ENCODE measurements around the gene TTC9B. TPM values are rescaled to one million over a fixed set of nuclear protein-coding genes. Genes with fewer than 3 reads are reported as not detected.

The TTC9B gene
- total and polyA plus RNA-seq, 2 experiments from 2014 or later, result 0.13 TPM; not detected in 1

DNA sequence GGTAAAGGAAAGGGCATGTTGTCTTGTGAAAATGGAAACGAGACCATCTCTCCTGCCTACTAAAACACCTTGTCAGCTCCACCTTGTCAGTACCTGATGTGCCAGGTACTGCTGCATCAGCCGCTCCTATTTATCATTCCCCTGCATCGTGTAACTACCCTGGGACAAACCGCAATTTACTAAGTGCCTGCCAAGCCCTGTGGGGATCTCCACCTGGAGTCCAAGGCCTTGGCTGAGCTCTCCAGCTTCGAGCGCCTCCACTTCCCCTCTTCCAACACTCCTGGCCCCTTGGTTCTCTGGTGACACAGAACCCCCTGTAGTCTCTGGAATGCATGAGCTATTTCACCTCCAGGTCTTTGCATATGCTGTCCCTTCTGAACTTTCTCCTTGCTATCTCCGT lies 34.2 kb upstream of the TTC9B start:
- no peak for TF ChIP-seq CTCF (IDR thresholded peaks at IDR 0.05; ENCODE audit: low read depth, low read length)
- DNase-seq (ENCODE audit: low read depth in 1 of 2, low spot score in 1 of 2), result no peak

DNA sequence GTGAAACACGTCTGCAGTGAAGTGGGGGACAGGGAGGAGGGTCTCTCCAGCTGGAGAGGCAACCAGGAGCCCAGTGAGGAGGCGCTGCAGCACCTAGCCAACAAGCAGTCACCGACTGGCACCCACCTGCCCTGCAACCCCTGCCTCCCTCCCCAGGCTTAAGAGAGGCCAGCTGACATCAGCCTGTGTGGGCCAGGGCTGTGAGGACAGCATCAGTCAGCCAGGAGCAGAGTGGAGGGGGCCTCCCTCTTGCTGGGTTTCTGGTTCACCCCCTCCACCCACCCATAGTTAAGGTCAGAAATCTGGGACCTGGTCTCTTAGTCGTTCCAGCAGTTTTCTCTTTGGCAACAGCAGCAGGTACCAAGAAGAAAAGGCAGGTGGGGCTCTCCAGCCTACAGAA lies 33.8 kb upstream of the TTC9B start:
- H3K4me3 ChIP-seq, result no peak overlapping the region
- H3K27ac ChIP-seq, result no peak overlapping the region
- H3K9me3 ChIP-seq (ENCODE audit: low read depth), result no peaks in the 10 kb centered on the region
- H3K36me3 ChIP-seq, result peaks cover 9% of the 10 kb centered on the region
- DNase-seq (ENCODE audit: low read depth in 1 of 2, low spot score in 1 of 2), result no peak
- H3K27me3 ChIP-seq, result no peaks in the 10 kb centered on the region
- H3K4me1 ChIP-seq (ENCODE audit: low read depth), result no peaks in the 10 kb centered on the region
- no peak for TF ChIP-seq CTCF (IDR thresholded peaks at IDR 0.05; ENCODE audit: low read depth, low read length)

More for the DNA sequence above, 34.2 kb upstream of the TTC9B start:
- H3K4me1 ChIP-seq (ENCODE audit: low read depth), result no peaks in the 10 kb centered on the region
- H3K36me3 ChIP-seq, result peaks cover 9% of the 10 kb centered on the region
- no peak overlapping the region for H3K4me3 ChIP-seq
- no peaks in the 10 kb centered on the region for H3K27me3 ChIP-seq
- H3K27ac ChIP-seq, result no peak overlapping the region
- H3K9me3 ChIP-seq (ENCODE audit: low read depth), result no peaks in the 10 kb centered on the region

GRCh38 chr19:40251244-40251643 lies 33.1 kb upstream of the TTC9B start:
- Histone ChIP-seq H3K36me3 (peaks cover 9% of the 10 kb centered on the region), H3K27me3 (no peaks in the 10 kb centered on the region), H3K4me3 (no peak overlapping the region), H3K4me1 (ENCODE audit: low read depth) (no peaks in the 10 kb centered on the region), H3K27ac (no peak overlapping the region), H3K9me3 (ENCODE audit: low read depth) (no peaks in the 10 kb centered on the region)
- TF ChIP-seq CTCF (IDR thresholded peaks at IDR 0.05; ENCODE audit: low read depth, low read length), result no peak
- no peak for DNase-seq (ENCODE audit: low read depth in 1 of 2, low spot score in 1 of 2)

GRCh38 chr19:40249781-40250180 lies 31.6 kb upstream of the TTC9B start:
- peaks cover 2% of the 10 kb centered on the region for H3K36me3 ChIP-seq
- DNase-seq (ENCODE audit: low read depth in 1 of 2, low spot score in 1 of 2), result no peak

GRCh38 chr19:40249201-40249600 lies 31.0 kb upstream of the TTC9B start:
- peaks cover 2% of the 10 kb centered on the region for H3K36me3 ChIP-seq
- H3K4me3 ChIP-seq, result no peak overlapping the region
- no peak for TF ChIP-seq CTCF (IDR thresholded peaks at IDR 0.05; ENCODE audit: low read depth, low read length)

More at GRCh38 chr19:40249781-40250180, 31.6 kb upstream of the TTC9B start:
- H3K9me3 ChIP-seq (ENCODE audit: low read depth), result no peaks in the 10 kb centered on the region
- H3K4me3 ChIP-seq, result no peak overlapping the region
- no peak overlapping the region for H3K27ac ChIP-seq
- H3K4me1 ChIP-seq (ENCODE audit: low read depth), result no peaks in the 10 kb centered on the region
- TF ChIP-seq CTCF (IDR thresholded peaks at IDR 0.05; ENCODE audit: low read depth, low read length), result no peak
- no peaks in the 10 kb centered on the region for H3K27me3 ChIP-seq

More at GRCh38 chr19:40249201-40249600, 31.0 kb upstream of the TTC9B start:
- Histone ChIP-seq H3K27ac (no peak overlapping the region), H3K27me3 (no peaks in the 10 kb centered on the region), H3K9me3 (ENCODE audit: low read depth) (no peaks in the 10 kb centered on the region), H3K4me1 (ENCODE audit: low read depth) (no peaks in the 10 kb centered on the region)
- DNase-seq (ENCODE audit: low read depth in 1 of 2, low spot score in 1 of 2), result no peak

Measured in cardiac muscle cell (in vitro differentiated cells and primary cell).